SH-SY5Y (cell line): Measurements from ENCODE around the gene CSMD2.

Experiments used
- GATA2 ChIP-seq: IDR thresholded peaks from 2 replicates; pipeline ENCODE4 v1.6.1; 2011; ENCODE audit warnings: mild to moderate bottlenecking, low read depth, low read length
- GATA3 ChIP-seq: IDR thresholded peaks from 2 replicates; pipeline ENCODE4 v1.6.1; 2011; ENCODE audit warnings: low read depth, mild to moderate bottlenecking, low read length, moderate library complexity

GRCh38 chr1:34176830-34177603 lies 12.0 kb upstream of the CSMD2 start, which contains the start of gene C1orf94:
- TF ChIP-seq GATA3 = no peak
- TF ChIP-seq GATA2 = no peak
